BE2C (cell line): ENCODE measurements around the gene GLMP.

ENCODE experiments used
- DNase-seq: peaks from one replicate; pipeline ENCODE4 v3.0.0-alpha.2; 2020
- H3K27me3 ChIP-seq: fragments of 250-450 bp; sonication (Bioruptor Pico); 2 replicates; pipeline ENCODE4 v1.5.1; 2020; ENCODE audit warnings: mild to moderate bottlenecking
- H3K36me3 ChIP-seq: fragments of 250-450 bp; sonication (Bioruptor Pico); 2 replicates; pipeline ENCODE4 v1.5.1; 2020; ENCODE audit warnings: mild to moderate bottlenecking
- H3K4me1 ChIP-seq: fragments of 250-450 bp; sonication (Bioruptor Pico); 2 replicates; pipeline ENCODE4 v1.5.1; 2020
- H3K4me3 ChIP-seq: 2 replicates; pipeline ENCODE4 v1.5.1; 2011; ENCODE audit warnings: low read depth, low read length
- H3K9me3 ChIP-seq: fragments of 250-450 bp; sonication (Bioruptor Pico); 2 replicates; pipeline ENCODE4 v1.5.1; 2020
- TF ChIP-seq, protein P1 (sequence below): IDR thresholded peaks from 2 replicates; pipeline ENCODE4 v1.5.1; 2012; ENCODE audit warnings: mild to moderate bottlenecking, low read depth, low read length

The GLMP gene

DNA sequence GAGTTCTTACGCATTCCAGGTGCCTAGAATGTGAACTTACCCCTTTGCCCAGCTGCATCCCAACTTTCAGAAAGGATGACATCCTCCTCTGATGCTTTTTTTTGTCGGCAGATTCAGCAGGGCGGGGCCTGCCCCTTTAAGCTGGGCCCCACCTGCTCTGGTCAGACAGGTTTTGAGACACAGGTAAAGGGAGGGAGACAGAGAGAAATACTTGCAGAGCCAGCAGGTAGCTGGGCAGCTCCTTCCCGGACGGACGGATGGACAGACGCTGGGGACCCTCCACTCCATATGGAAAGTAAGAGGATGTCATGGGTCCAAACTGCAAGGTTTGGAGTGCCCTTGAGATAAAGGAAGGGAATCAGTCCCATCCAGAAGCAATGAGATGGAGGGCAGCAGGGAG is 11.4 kb downstream of the GLMP start, which contains the start of gene TMEM79:
Gene TMEM79 (plus strand): TSS at position 214 of the 400 bp plus-strand sequence. CDS start 902 bp downstream, outside the sequence.
- no peaks in the 10 kb centered on the region for H3K27me3 ChIP-seq
- no peak for DNase-seq
- TF ChIP-seq, protein P1, sequence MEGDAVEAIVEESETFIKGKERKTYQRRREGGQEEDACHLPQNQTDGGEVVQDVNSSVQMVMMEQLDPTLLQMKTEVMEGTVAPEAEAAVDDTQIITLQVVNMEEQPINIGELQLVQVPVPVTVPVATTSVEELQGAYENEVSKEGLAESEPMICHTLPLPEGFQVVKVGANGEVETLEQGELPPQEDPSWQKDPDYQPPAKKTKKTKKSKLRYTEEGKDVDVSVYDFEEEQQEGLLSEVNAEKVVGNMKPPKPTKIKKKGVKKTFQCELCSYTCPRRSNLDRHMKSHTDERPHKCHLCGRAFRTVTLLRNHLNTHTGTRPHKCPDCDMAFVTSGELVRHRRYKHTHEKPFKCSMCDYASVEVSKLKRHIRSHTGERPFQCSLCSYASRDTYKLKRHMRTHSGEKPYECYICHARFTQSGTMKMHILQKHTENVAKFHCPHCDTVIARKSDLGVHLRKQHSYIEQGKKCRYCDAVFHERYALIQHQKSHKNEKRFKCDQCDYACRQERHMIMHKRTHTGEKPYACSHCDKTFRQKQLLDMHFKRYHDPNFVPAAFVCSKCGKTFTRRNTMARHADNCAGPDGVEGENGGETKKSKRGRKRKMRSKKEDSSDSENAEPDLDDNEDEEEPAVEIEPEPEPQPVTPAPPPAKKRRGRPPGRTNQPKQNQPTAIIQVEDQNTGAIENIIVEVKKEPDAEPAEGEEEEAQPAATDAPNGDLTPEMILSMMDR: no peak
- peaks cover 25% of the 10 kb centered on the region for H3K36me3 ChIP-seq
- peak within 1 kb of the TSS; percentile 73 for H3K4me3 ChIP-seq
- peaks cover 5% of the 10 kb centered on the region; the same call in 1 of the 2 replicates for H3K4me1 ChIP-seq
- no peaks in the 10 kb centered on the region for H3K9me3 ChIP-seq

DNA sequence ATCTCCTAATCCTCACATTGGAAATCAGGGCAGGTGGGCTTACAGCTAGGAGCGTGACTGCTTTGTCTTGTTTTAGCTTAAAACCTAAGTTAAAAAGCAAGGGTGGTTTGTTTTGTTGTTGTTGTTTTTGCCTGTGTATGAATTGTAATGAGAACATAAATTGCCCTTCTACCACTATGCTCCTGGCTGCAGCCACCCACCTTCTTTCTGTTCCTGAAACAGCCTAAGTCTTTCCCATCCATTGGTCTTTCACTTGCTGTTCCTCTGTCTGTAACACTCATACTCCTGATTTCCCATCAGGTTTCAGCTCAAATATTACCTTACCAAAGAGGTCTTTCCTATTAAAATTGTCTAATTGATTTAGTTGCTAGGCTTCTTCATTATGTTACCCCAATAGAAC is 12.0 kb downstream of the GLMP start:
- peaks cover 5% of the 10 kb centered on the region; the same call in 1 of the 2 replicates for H3K4me1 ChIP-seq
- H3K27me3 ChIP-seq: no peaks in the 10 kb centered on the region
- H3K4me3 ChIP-seq: peak overlapping the region; percentile 73
- DNase-seq: no peak
- TF ChIP-seq, protein P1: no peak
- no peaks in the 10 kb centered on the region for H3K9me3 ChIP-seq
- peaks cover 27% of the 10 kb centered on the region for H3K36me3 ChIP-seq

DNA sequence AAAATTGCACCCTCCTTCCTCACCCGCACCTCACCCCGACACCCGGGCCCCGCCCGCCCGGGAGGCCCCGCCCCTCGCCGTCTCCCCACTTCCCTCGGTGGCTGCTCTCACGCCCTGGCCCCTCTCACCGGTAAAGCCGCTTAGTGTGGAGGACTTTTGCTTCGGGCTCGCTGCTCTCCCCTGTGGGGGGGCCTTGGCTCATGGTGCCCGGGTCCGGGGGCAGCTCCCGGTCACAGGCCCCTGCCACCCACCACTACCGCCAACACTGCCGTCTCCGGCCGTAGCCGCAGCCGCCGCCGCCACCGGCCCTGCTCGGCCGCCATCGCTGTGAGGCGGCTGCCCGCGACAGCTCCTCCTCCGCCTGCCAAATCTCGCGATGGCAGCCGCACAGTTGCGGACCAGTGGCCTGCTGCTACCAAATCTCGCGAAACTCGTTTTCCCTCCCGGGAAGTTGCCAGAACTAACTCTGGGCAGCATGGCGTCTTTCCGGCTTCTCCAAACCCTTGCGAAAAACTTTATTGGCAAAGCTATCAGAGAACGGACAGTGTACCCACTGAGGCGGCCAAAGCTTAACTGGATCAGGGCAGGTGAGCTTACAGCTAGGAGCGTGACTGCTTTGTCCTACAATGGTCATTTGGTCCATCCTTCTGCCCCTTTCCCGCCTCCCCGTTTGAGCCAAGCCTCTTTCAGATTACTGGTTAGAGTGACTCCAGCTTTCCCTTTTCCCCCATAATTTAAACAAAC is 12.8 kb downstream of the GLMP start, which contains the start of gene SMG5:
Gene SMG5 (minus strand): TSS at position 347 of the 744 bp plus-strand sequence. CDS start 145 bp downstream, at position 202.
- Histone ChIP-seq H3K4me1 (peaks cover 5% of the 10 kb centered on the region; the same call in 1 of the 2 replicates), H3K27me3 (no peaks in the 10 kb centered on the region), H3K36me3 (peaks cover 35% of the 10 kb centered on the region), H3K4me3 (peak within 1 kb of the TSS; percentile 73), H3K9me3 (no peaks in the 10 kb centered on the region)
- TF ChIP-seq, protein P1: no peak
- peak; percentile 98 for DNase-seq

DNA sequence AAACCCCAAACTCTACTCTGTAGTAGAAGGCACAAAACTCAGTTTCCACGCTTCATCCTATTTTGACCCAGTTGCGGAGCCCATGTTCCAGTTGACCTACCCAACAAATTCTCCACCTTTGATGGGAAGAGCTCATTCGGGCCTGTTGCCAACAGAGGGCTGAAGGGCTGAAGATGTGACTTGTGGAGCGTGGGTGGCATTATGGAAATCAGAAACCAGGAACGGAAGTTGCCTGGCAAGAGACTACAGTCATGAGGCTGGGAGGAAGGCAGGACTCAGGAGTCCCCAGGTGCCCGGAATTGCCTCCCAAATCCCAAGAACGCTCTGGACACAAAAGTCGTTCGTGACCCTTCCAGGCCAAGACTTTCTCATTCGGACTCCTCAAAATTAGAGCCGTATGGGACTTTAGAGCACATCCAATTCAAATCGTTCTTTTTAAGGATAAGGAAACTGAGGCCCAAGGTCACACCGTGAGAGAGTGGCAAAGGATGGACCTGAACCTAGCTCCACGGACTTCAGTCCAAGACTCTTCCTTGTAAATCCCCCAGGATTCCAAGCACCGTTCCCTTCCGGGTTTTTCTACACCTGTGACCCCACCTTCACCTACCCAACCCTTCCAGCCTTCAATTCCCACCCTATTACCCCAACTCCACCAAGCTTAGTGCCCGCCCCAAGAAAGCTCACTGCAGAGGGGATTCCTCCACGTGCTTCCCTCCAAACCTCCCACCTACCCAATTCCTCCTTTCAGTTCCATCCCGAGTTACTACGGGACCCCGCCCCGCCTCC is 13.6 kb downstream of the GLMP start:
- DNase-seq: peak; percentile 62
- Histone ChIP-seq H3K4me1 (peaks cover 5% of the 10 kb centered on the region; the same call in 1 of the 2 replicates), H3K36me3 (peaks cover 43% of the 10 kb centered on the region), H3K27me3 (no peaks in the 10 kb centered on the region), H3K9me3 (no peaks in the 10 kb centered on the region), H3K4me3 (peak overlapping the region; percentile 73)
- TF ChIP-seq, protein P1: no peak

DNA sequence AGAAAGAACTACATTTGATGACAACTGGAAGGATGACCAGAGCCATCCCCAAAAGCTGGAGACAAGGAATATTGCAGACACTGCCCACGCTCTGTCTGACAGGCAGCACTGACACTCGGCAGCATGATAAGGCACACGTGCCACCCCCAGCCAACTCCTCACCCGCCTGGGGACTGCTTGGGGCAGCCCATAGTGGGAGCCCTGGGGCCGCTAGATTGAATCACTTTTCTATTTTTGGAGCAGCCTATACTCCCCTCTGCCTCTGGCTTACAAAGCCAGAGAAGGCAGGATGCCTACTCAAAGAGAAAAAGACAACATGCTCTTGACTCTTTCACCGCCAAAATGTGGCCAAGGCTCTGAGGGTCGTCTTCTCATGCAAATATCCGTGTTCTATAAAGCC is 14.2 kb downstream of the GLMP start:
- H3K4me3 ChIP-seq: peak overlapping the region; percentile 73
- no peaks in the 10 kb centered on the region for H3K27me3 ChIP-seq
- peak; percentile 71 for DNase-seq
- H3K4me1 ChIP-seq: peaks cover 5% of the 10 kb centered on the region; the same call in 1 of the 2 replicates
- H3K9me3 ChIP-seq: no peaks in the 10 kb centered on the region
- peaks cover 49% of the 10 kb centered on the region for H3K36me3 ChIP-seq
- TF ChIP-seq, protein P1: 0 out of 2 replicates have a peak, but pooled peaks have one; percentile 12
